HG03066 (cell line): ENCODE results near the gene OPCML.

Experiments
- ATAC-seq: cut with Tn5 transposase; IDR thresholded peaks from one replicate; pipeline ENCODE4 v1.9.1; 2021; ENCODE audit warnings: low read depth; ENCODE audit not compliant: unreplicated experiment

OPCML gene

GRCh38 chr11:133202816-133203215 lies 329.5 kb downstream of the OPCML start:
- ATAC-seq, result no peak

DNA sequence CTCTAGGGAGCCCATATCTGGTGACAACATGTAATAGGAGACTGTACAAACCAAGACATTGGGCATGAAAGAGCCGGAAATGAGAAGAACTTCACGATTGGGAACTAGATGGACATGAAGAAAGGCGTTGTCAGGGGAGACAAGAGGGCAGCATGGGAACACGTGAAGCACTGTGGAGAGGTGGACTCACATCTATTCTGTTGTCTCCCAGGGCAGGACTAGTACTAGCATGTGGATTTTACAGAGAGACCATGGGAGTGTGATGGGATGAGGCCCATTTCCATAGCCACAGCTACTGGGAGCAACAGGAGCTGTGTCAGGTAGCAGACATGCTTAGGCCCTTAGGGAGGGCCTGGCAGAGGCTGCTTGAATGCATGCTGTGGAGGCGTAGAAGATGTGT lies 333.9 kb downstream of the OPCML start:
- no peak for ATAC-seq

DNA sequence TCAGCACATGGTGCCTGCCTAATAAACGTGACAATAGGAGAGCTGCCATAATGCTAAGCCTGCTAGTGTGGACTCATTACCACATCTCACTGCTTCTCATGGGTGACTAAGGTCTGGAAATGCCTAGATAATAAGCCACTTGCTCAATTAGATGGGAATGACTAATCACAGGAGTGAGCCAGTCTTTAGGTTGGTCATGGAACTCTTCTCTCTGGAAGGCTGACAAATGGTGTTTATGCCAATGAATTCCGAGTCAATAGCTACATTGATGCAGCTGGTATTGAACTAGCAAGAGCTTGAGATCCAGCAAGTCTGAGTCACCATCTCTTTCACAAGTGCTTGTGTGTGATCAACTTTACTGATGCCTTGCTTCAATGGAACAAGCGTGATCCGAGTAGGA lies 334.9 kb downstream of the OPCML start:
- no peak for ATAC-seq

DNA sequence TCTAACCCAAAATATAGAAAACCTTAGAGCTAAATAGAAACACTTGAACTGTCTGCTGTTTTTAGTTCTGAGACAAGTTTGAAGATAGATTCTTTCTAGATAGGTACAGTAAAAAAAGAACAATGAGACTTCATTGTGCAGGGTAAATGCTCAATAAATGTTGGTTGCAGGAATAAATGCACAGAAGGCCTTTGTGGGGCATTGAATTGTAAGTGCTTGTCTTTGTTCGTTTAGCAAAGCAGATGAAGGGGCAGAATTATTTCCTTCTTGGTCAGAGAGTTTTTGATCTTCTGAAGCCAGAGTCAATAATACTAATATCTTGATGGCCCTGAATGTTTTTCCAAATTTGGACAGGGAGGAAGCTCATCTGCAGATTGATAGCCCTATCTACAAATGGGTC lies 340.4 kb downstream of the OPCML start:
- ATAC-seq, result no peak

- ATAC-seq, result no peak
These were observed 350.6 kb downstream of the OPCML start for GRCh38 chr11:133181667-133182066.

GRCh38 chr11:133181066-133181465 lies 351.2 kb downstream of the OPCML start:
- no peak for ATAC-seq

DNA sequence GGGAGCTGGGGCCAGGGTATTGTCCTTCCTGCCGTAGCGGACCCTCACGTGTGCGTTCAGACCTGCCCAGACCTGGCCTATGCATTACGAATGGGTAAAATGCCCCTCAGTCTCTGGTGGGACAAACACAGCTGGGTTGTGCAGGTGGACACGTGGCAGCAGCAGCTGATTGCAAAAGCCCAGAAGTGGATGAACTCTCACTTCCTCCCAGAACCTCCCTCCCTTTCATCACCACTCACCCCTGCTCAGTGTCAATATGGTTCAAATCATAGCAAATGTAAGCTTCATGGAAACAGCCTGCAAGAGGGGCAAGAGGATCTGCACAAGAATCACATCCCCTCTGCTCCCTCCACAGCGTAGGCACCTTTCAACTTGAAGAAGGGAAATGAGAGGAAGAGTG lies 352.1 kb downstream of the OPCML start:
- ATAC-seq, result no peak

DNA sequence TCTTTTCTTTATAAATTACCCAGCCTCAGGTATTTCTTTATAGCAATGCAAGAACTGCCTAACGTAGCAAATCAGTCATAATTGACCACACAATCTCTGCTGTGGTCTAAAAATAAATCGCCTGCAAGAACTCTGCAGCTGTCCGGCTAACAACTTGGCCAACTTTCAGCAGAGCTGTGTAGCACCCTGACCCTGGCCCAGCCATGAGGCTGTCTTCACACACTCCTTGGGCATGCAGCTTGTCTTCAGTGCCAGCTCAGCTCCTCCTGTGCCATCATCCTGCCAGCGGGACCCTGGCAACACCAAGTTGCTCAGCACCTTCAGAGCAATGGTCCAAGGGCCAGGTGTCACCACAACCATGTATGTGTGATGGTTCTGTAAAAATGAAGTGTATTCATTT lies 355.6 kb downstream of the OPCML start:
- ATAC-seq, result no peak

DNA sequence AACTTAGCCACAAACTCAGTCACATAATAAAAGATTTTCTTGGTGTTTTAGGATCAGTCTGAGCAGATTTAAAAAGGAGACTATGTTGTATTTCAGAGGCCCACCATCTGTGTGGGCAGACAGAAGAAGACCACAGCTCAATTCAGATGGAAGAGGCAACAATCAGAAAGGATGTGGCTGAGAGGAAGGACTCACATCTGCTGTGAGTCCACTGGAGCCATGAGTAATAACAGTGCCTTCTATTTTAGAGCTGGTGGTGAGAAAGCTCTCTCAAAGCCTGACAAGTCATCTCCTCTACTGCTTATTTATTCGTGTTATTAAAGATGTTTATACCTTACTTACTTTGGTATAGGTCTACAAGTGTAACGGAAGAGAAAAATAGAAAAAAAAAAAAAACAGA lies 357.2 kb downstream of the OPCML start:
- no peak for ATAC-seq

GRCh38 chr11:133173810-133174412 lies 358.4 kb downstream of the OPCML start:
- no peak for ATAC-seq

DNA sequence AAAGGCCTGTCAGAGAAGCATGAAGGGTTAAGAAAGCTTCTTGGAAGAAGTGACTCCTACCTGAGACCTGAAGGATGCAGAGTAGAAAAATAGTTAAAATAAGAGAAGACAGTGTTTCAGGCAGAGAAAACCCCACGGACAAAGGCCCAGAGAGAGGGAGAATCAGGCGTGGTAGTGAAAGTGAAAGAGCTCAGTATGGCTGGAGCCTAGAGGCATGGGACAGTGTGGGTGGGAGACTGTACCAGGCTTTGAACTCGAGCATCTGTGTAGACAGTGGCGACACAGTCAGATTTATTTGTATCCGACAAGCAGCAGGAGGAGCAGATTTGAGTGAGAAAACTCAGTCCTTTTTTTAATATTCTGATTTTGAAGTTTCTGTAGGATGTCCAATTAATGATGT lies 360.0 kb downstream of the OPCML start:
- no peak for ATAC-seq

DNA sequence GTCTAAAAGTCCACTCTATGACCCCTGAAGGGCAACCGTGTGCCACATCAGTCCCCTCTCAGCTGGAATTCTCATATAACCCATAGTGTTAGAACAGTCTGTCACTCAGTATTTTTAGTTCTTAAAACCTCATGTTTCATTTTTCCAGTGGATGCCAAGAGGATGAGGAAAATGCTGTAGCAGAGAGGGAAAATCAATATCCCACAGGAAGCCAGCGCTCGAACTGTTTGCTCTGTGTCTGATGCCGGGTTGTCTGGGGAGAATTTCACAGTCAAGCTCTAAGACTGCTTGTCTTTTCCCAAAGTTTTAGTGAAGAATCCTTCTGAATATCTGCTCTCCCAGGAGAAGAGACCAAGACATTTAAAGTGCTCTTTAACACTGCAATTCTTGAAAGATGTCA lies 360.9 kb downstream of the OPCML start:
- ATAC-seq, result no peak

DNA sequence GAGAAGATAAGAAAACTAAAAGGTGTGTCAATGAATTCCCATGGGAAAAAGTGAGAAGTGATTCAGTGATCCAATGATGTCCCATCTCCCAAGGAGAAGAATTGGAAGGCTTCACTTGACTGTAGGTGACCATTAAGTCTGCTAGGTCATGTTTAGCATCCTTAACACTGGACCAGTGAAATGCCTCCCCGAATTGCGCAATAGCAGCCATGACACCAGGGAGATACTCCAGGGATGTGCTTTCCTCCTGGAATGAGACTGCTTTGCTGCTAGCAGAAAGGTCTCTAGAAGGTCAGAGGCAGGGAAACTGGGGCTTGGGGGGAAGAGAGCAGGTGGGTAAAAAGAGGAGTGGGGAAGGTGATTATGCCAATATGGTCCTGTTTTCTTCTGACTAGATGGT lies 364.3 kb downstream of the OPCML start:
- no peak for ATAC-seq

DNA sequence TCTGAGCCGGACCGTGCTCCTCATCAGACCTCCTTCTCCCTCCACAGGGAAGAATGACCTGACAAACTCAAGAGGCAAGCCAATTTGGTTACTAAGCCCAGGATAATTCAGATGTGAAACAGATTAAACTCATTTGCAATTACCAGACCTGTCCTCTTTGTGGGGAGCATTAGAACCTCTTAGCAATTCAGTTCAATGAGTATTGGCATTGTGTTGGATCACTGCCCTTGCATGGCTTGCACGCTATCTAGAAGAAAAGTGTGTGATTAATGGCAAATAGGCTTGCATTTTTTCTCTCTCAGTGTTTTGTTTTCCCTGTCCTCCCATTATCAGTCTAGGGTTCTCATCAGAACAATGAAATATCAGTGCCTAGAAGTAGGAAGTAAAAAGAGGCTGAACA lies 365.6 kb downstream of the OPCML start:
- ATAC-seq, result no peak

GRCh38 chr11:133164986-133165385 lies 367.3 kb downstream of the OPCML start:
- no peak for ATAC-seq

DNA sequence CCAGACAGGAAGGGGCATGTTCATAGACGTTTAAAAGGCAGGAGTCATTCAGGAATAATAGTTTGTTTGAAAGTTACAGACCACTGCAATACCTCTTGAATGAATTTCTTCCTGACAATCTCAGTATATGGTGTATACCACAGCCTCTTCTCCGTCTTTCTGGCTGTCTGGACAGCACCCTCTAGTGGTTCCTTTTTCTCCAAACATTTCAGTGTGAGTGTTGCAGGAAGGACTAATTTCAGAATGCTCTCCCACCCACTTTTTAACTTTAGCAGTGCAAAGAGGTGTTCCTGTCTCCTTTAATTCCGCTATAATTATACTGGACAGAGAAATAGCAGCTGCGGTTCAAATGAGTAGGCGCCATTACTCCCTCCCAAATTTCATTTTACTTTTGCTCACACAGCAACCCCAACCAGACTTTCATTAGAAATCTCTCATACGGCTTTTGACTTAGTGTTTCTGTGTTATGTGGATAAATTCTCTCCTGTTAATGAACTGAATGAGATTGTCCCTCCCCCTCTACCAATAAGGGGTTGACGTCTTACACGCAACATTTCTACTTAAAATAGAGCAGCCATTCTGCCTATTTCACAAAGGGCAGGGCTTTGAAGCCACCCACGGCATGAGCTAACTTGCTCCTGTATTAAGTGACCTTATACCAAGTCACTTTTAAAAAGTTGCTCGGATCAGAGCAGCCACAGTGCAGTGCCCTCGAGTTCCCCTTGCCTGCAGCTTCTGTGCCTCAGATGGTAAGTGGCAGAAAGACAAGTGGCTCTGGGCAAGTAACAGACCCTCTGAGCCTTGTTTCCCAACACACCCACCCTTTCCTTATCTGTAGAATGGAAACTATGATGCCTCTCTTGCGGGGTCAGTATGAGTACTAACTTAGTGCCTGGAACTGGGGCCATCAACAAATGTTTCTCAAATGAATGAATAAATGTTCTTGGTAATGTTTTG lies 368.6 kb downstream of the OPCML start:
- no peak for ATAC-seq

DNA sequence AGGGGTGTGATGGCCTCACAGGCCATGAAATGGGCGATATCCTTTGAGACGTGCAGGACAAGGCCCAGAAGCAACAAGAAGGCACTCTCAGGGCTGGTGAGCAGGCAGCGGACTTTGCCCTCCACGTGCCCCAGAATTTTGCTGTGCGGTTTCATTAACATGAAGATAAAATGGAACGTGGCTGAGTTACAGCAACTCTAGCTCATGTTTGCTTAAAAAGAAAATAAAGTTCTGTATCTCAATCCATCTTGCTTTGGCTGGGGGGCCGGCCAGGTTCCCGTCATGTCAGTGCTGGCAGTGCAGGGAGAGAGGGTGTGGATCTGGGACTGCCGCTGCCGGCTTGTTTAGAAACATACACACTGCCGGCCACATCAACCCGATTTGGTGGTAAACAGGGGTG lies 370.1 kb downstream of the OPCML start:
- ATAC-seq, result no peak

DNA sequence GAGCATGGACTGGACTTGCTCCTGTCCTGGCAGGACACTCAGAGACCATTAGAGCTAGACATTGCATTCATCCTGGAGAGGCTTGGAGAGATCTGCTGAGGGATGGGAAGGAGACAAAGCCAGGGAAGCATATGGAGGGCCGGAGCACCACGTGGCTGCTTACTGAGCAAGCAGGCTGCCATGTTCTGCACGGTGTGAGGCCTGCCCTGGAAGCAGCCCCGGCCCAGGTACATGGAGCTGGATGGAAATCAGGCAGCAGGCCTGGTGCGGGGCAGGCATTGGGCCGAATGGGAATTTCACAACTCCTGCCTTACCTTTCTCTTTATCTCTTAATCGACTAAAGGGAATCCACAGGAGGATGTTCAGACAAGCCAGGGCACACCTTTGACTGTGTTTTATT lies 371.5 kb downstream of the OPCML start:
- no peak for ATAC-seq

- ATAC-seq, result no peak
These were observed 375.1 kb downstream of the OPCML start for GRCh38 chr11:133156986-133157745.

- ATAC-seq, result no peak
These were observed 377.5 kb downstream of the OPCML start for GRCh38 chr11:133154781-133155180.

DNA sequence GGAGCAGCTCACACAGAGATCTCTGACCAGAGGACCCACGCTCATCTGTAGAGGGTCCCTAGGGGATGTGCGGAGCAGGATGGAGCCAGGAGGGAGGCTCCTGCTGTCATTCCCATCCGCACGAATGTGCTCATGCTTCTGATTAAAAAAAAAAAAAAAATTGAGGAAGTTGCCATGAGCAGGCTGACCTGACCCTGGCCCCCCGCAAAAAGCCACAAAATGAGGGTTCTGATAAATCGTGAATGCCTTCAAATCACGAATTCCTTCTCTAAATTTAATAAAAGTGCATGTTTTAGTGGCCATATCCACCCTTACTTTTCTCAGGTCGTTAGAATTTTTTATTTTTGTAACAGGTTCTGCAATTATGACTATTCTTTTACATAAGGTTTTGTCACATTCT lies 378.2 kb downstream of the OPCML start:
- no peak for ATAC-seq
